ENCODE measurements around the gene DIPK1C. TPM values are rescaled to one million over a fixed set of nuclear protein-coding genes. Genes with fewer than 3 reads are reported as not detected.
A peak's percentile ranks its signal among the peaks of the same experiment; 100 is the strongest.

DIPK1C gene
- total RNA-seq, 1 donor from 2014 or later: not detected

- no peak for TF ChIP-seq CTCF (IDR thresholded peaks at IDR 0.05; ENCODE audit: unreplicated experiment)
- H3K27me3 Mint-ChIP-seq: peaks cover 80% of the 10 kb centered on the region
- H3K27ac Mint-ChIP-seq: no peak overlapping the region
- no peak for DNase-seq (ENCODE audit: low spot score, unreplicated experiment)
- H3K36me3 Mint-ChIP-seq (ENCODE audit: insufficient read depth): no peaks in the 10 kb centered on the region
- H3K9me3 Mint-ChIP-seq (ENCODE audit: low read depth): no peaks in the 10 kb centered on the region
- H3K4me3 Mint-ChIP-seq (ENCODE audit: low read depth): peak overlapping the region; percentile 42
- H3K4me1 Mint-ChIP-seq (ENCODE audit: low read depth): peaks cover 10% of the 10 kb centered on the region
Measured at GRCh38 chr18:74456349-74457042, 612 bp downstream of the DIPK1C start.

GRCh38 chr18:74456017-74456348 lies 1.1 kb downstream of the DIPK1C start:
- Mint-ChIP-seq H3K9me3 (ENCODE audit: low read depth) (no peaks in the 10 kb centered on the region), H3K4me1 (ENCODE audit: low read depth) (peaks cover 10% of the 10 kb centered on the region), H3K4me3 (ENCODE audit: low read depth) (peak overlapping the region; percentile 42), H3K27ac (no peak overlapping the region), H3K27me3 (peaks cover 81% of the 10 kb centered on the region), H3K36me3 (ENCODE audit: insufficient read depth) (no peaks in the 10 kb centered on the region)
- TF ChIP-seq CTCF (IDR thresholded peaks at IDR 0.05; ENCODE audit: unreplicated experiment): no peak
- no peak for DNase-seq (ENCODE audit: low spot score, unreplicated experiment)

- Mint-ChIP-seq H3K9me3 (ENCODE audit: low read depth) (no peaks in the 10 kb centered on the region), H3K4me1 (ENCODE audit: low read depth) (peaks cover 10% of the 10 kb centered on the region), H3K27ac (no peak overlapping the region), H3K36me3 (ENCODE audit: insufficient read depth) (no peaks in the 10 kb centered on the region), H3K4me3 (ENCODE audit: low read depth) (no peak overlapping the region), H3K27me3 (peaks cover 79% of the 10 kb centered on the region)
- no peak for DNase-seq (ENCODE audit: low spot score, unreplicated experiment)
- TF ChIP-seq CTCF (IDR thresholded peaks at IDR 0.05; ENCODE audit: unreplicated experiment): no peak
Measured at GRCh38 chr18:74455386-74455785, 1.7 kb downstream of the DIPK1C start.

- Mint-ChIP-seq H3K4me1 (ENCODE audit: low read depth) (peaks cover 10% of the 10 kb centered on the region), H3K27me3 (peaks cover 68% of the 10 kb centered on the region), H3K36me3 (ENCODE audit: insufficient read depth) (no peaks in the 10 kb centered on the region), H3K4me3 (ENCODE audit: low read depth) (no peak overlapping the region), H3K27ac (no peak overlapping the region), H3K9me3 (ENCODE audit: low read depth) (no peaks in the 10 kb centered on the region)
- TF ChIP-seq CTCF (IDR thresholded peaks at IDR 0.05; ENCODE audit: unreplicated experiment): no peak
- DNase-seq (ENCODE audit: low spot score, unreplicated experiment): no peak
Measured at GRCh38 chr18:74454279-74454751, 2.8 kb downstream of the DIPK1C start.

- H3K27ac Mint-ChIP-seq: no peak overlapping the region
- peaks cover 10% of the 10 kb centered on the region for H3K4me1 Mint-ChIP-seq (ENCODE audit: low read depth)
- peaks cover 62% of the 10 kb centered on the region for H3K27me3 Mint-ChIP-seq
- H3K4me3 Mint-ChIP-seq (ENCODE audit: low read depth): no peak overlapping the region
- H3K9me3 Mint-ChIP-seq (ENCODE audit: low read depth): no peaks in the 10 kb centered on the region
- DNase-seq (ENCODE audit: low spot score, unreplicated experiment): no peak
- no peak for TF ChIP-seq CTCF (IDR thresholded peaks at IDR 0.05; ENCODE audit: unreplicated experiment)
- no peaks in the 10 kb centered on the region for H3K36me3 Mint-ChIP-seq (ENCODE audit: insufficient read depth)
Measured at GRCh38 chr18:74453642-74454198, 3.4 kb downstream of the DIPK1C start.
